Posterior vena cava (tissue), 2 donors: Measurements from ENCODE around the gene BIRC2. TPM values are rescaled to one million over a fixed set of nuclear protein-coding genes. Genes with fewer than 3 reads are reported as not detected.
"Not testable (repeated sequence)": the region's sequence is repeated elsewhere in the genome, so short reads cannot be mapped to it uniquely, and the experiment has no call there.

Experiments used
- DNase-seq: peaks from one replicate; pipeline ENCODE4 v3.0.0-alpha.2; 2020; ENCODE audit warnings: low spot score
- intact Hi-C, 2 donors: fragments of 100-400 bp; cut with DNase I; formaldehyde crosslinking; loops; one replicate each; pipeline versions ENCODE4 v1.14.1 to v1.14.2; 2022 to 2023
- total RNA-seq, 2 donors: library from RNA; stranded (reverse); fragmentation: NEBNext Ultra II Directional; extraction: Animal tissue kit (Norgen Biotek cat#: 25700); gene quantifications; one replicate each; pipeline ENCODE4 v1.2.1, GENCODE V29; 2021
- donor health status: DM: yes; HTN: yes; CAD: no.
- donor health status: DM: yes; HTN: yes; CAD: no.

The BIRC2 gene
- total RNA-seq, 2 donors from 2014 or later = 36.5 to 44.9 TPM

DNA sequence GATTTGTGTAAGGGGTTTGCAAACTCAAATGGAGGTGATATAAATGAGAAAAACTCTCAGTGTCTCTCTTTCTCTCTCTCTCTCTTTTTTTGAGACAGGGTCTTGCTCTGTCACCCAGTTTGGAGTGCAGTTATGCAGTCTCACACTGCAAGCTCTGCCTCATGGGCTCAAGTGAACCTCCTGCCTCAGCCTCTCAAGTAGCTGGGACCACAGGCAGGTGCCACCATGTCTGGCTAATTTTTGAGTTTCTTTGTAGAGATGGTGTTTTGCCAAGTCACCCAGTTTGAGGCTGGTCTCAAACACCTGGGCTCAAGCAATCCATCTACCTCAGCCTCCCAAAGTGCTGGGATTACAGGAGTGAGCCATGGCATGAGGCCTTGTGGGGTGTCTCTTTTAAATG, 26.8 kb upstream of the BIRC2 start:
- DNase-seq = no peak
- intact Hi-C loops = no loop called here

GRCh38 chr11:102320679-102321078, 26.3 kb upstream of the BIRC2 start:
- intact Hi-C loops = no loop called here

GRCh38 chr11:102322560-102322959, 24.5 kb upstream of the BIRC2 start:
- intact Hi-C loops = no loop called here
- no peak for DNase-seq

More at GRCh38 chr11:102320679-102321078, 26.3 kb upstream of the BIRC2 start:
- DNase-seq = no peak

- intact Hi-C loops = no loop called here
- no peak for DNase-seq
These were observed 23.3 kb upstream of the BIRC2 start for GRCh38 chr11:102323542-102324251.

DNA sequence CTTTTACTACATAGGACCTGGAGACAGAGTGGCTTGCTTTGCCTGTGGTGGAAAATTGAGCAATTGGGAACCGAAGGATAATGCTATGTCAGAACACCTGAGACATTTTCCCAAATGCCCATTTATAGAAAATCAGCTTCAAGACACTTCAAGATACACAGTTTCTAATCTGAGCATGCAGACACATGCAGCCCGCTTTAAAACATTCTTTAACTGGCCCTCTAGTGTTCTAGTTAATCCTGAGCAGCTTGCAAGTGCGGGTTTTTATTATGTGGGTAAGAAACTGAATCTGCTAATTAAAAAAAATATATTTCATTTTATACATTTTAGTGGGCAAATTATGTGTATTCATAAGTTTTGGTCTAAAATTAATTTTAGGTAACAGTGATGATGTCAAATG, 21.9 kb upstream of the BIRC2 start:
- intact Hi-C loops = no loop called here
- DNase-seq = no peak

DNA sequence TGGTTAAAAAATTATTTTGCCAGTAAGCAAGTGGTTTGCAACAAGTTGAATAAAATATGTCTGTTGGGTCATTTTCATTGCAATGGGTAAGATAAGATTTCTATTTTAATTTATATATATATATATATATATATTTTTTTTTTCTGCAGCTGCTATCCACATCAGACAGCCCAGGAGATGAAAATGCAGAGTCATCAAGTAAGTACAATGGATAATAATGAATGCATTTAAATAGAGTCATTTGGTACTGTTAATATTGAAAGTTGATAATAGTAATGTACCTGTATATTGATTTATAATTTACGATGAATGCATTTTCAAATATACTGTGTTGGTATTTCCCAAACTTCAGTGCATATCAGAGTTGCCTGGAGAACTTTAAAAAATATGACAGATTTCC, 18.3 kb upstream of the BIRC2 start:
- no peak for DNase-seq
- intact Hi-C loops = no loop called here

- intact Hi-C loops = no loop called here
- no peak for DNase-seq
These were observed 16.8 kb upstream of the BIRC2 start for GRCh38 chr11:102330231-102330630.

DNA sequence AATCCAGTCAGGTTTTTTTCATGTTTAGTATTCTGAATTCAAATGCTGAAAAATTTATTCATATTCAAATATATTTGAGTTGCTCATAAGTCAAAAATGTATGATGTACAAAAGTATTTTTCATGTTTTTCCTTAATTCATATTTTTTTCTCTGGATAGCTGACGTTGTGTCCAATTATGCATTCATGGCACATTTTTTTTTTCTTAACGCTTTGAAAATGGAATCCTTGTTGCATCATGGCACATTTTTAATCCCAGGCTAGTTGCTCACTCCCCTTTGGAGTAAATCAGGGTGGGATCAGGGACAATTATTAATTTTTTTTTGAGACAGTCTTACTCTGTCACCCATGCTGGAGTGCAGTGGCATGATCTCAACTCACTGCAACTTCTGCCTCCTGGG, 15.7 kb upstream of the BIRC2 start:
- intact Hi-C loops = no loop called here
- DNase-seq = no peak

DNA sequence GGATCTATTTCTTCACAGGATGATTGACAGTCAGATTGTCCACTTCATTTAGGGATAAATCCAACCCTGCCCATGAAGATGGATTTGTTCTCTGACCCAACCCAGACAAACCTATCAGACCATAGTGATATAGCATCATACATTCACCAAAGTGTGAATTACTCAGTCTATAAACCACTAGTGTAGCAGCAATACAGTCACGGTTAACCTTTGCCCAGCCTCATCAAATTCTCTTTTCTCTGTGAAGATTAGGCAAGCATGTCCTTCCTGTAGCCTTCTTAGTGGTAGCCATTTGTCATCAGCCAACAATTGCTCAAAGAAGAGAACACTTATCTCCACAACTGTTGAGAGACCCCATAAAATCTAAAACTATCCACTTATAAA, 14.4 kb upstream of the BIRC2 start:
- intact Hi-C loops = no loop called here
- DNase-seq = no peak

DNA sequence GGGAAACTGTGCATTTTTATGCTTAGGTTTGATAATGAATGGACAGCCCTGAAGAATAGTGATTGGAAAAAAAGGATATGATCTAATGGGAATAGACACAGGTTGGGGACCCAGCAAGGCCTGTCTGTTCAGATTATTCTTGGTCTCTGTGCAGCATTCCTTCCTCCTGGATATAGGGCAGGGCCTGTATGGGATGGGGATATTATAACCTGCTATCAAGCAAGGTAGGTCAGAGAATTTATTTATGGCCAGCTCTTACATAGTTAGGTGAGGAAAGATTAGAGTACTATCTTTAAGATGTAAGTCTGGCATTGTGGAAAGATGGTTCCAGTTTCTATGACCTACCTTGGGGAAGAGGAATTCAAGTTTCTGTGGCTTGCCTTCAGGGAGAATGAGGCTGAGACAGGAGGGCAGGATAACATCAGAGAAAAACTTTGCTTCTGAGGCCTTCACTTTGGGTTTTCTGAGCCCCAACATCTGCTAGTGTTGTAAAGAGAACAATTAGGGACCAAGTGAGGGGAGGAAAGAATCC, 8.5 kb upstream of the BIRC2 start:
- intact Hi-C loops = no loop called here
- no peak for DNase-seq

GRCh38 chr11:102341311-102341710, 5.7 kb upstream of the BIRC2 start:
- intact Hi-C loops = loop anchor here in 1 of 2 donors (2.0 to 10.0 kb wide), 2 partner anchors 57 to 153 kb away; no protein-coding TSS in a partner anchor
- DNase-seq = not testable (repeated sequence)

DNA sequence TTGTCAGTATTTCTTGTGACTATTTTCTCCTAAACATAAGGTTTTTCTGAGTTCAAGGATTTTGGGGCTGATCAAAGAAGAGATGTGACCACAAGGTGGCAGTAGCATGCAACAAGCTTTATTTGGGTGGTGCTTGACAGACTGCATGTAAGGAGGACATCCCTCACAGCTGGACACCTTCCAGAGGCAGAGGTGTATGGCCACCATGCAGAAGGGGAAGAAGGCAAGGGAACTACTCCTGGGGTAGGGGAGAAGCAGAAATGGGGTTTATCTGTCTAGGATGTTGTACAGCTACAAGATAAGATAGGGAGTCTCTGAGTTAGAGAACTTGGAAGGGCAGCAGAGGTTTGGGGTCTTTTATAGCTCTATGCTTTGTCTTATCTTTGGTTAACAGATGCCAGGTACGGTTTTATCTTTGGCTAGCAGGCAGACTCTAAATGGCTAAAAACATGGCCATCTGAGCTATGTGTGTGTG, 5.1 kb upstream of the BIRC2 start:
- DNase-seq = no peak
- intact Hi-C loops = loop anchor here in 1 of 2 donors (2.0 to 10.0 kb wide), 2 partner anchors 57 to 153 kb away; no protein-coding TSS in a partner anchor

- intact Hi-C loops = loop anchor here in 1 of 2 donors (10.0 kb wide), 1 partner anchor 59 kb away; no protein-coding TSS in a partner anchor
- no peak for DNase-seq
These were observed 3.2 kb upstream of the BIRC2 start for GRCh38 chr11:102343809-102344208.

GRCh38 chr11:102345904-102346303, 1.1 kb upstream of the BIRC2 start:
- DNase-seq = no peak
- intact Hi-C loops = loop anchor here in 1 of 2 donors (10.0 kb wide), 1 partner anchor 61 kb away; no protein-coding TSS in a partner anchor

- intact Hi-C loops = loop anchor here in 1 of 2 donors (10.0 kb wide), 1 partner anchor 62 kb away; no protein-coding TSS in a partner anchor
- DNase-seq = no peak
These were observed 612 bp upstream of the BIRC2 start for GRCh38 chr11:102346456-102346747.

DNA sequence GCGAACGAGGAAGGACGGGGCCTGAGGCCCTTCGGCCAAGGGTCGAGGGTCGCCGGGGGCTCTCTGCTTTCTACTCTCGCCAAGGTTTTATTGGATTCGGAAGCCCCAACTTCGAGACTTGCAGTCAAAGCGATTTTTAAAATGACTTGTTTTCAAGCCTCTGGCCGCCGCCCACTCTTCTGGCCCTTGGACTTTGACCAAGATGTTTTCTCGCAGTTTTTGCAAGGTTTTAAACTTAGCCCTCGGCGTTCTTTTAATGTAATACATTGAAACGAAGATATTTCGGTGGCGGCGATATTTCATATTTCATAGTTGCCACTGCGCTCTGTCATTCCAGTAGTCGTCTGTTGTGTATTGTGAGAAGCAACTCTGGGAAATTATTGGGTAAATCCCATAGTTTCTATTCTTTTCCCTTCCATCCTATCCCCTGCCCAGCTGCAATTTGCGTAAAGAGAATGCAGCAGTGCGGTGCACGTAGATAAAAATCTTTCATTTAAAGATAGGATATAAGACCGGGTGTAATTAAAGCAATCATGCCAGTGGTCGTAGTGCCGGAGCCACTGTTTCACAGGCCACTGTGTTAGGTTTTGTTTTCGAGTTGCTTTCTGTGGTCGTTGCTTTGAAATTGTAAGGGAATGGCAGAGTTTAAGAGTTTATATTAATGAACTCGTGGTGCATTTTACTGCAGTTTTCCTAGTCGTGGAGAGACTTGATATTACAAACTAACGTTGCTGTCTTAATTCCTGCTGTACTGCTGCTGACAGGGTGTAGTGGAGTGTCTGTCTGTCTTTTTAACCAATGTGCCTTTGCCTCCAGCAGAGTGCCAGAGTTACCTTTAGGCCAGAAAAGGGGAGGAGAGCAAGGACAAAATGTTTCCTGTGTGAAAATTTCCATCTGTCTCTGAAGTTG, 702 bp downstream of the BIRC2 start:
- no peak for DNase-seq
- intact Hi-C loops = loop anchor here in 1 of 2 donors (10.0 kb wide), 1 partner anchor 63 kb away; no protein-coding TSS in a partner anchor

DNA sequence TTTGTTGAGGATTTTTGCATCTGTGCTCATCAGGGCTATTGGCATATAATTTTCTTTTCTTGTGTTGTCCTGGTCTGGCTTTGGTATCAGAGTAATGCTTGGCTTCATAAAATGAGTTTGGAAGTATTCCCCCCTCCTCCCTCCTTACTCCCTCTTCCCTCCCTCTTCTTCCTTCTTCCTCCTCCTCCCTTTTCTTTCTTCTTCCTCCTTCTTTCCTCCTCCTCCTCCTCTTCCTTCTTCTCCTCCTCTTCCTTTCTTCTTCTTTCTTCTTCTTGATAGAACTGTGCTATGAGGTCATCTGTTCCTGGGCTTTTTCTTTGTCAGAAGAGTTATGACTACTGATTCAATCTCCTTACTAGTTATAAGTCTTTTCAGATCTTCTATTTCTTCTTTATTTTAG, 10.1 kb downstream of the BIRC2 start:
- intact Hi-C loops = no loop called here
- no peak for DNase-seq

DNA sequence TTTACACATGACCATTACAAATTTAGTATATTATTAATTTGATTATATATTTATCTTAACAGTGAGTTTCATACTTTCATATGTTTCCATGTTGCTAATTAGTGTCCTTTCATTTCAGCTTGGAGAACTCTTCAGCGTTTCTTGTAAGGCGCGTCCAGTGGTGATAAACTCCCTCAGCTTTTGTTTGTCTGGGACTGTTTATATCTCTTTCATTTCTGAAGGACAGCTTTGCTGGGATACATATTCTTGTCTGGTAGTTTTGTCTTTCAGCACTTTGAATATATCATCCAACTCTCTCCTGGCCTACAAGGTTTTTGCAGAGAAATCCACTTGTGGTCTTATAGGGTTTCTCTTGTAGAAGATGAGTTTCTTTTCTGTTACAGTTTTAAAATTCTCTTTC, 12.4 kb downstream of the BIRC2 start:
- DNase-seq = no peak
- intact Hi-C loops = no loop called here

DNA sequence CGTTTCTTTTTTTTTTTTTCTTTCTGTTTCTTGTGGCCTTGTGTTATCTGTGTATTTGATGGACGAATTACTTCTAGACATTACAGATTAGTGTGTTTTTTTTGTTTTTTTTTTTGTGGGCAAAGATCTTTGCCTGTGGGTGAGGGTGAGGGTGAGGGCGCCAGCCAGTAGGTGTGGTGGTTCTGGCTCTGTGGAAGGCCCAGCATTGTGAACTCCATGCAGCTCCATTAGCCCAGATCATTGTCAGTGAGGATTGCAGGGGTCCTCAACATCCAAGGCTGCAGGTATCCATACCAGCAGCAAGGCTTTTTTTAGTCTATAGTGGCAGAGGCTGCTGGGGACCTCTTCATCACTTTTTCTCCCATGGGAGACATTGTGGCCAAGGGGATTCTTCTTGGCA, 13.7 kb downstream of the BIRC2 start:
- intact Hi-C loops = no loop called here
- no peak for DNase-seq
